Measurements from ENCODE around the gene IL1F10. TPM values are rescaled to one million over a fixed set of nuclear protein-coding genes. Genes with fewer than 3 reads are reported as not detected.

Gene IL1F10
- polyA plus RNA-seq, 1 donor (not counting 4 experiments of a cell fraction or from before 2014, with no cell fraction given) = 0.37 TPM

- Histone ChIP-seq H3K9ac (ENCODE audit: control insufficient read depth, extremely low read depth, insufficient read depth, low read length) (no peak overlapping the region), H3K79me2 (ENCODE audit: control insufficient read depth, insufficient read depth, low read length) (no peaks in the 10 kb centered on the region), H3K9me3 (ENCODE audit: control insufficient read depth, low read depth, low read length) (no peaks in the 10 kb centered on the region), H3K27me3 (ENCODE audit: control insufficient read depth, extremely low read depth, insufficient read depth, low read length) (no peaks in the 10 kb centered on the region), H2AFZ (ENCODE audit: control insufficient read depth, low read length) (no peak overlapping the region), H3K4me1 (ENCODE audit: control insufficient read depth, extremely low read depth, insufficient read depth, low read length) (peaks cover 31% of the 10 kb centered on the region), H4K20me1 (ENCODE audit: control insufficient read depth, extremely low read depth, insufficient read depth, low read length) (no peaks in the 10 kb centered on the region), H3K27ac (ENCODE audit: control insufficient read depth, insufficient read depth, low read length) (no peak overlapping the region), H3K36me3 (ENCODE audit: control insufficient read depth in 2 of 2, extremely low read depth in 1 of 2, insufficient read depth in 2 of 2, low read length in 2 of 2) (no peaks in the 10 kb centered on the region), H3K9me1 (ENCODE audit: control insufficient read depth, extremely low read depth, insufficient read depth, low read length) (no peaks in the 10 kb centered on the region), H3K4me2 (ENCODE audit: control insufficient read depth, extremely low read depth, insufficient read depth, low read depth, low read length) (no peak overlapping the region), H3K4me3 (ENCODE audit: control insufficient read depth in 2 of 3, extremely low read depth in 1 of 3, insufficient read depth in 2 of 3, low read depth in 1 of 3, low read length in 3 of 3) (no peak overlapping the region)
- DNase-seq (ENCODE audit: low read depth, low spot score) = no peak
- no peak for FAIRE-seq
- dilution Hi-C loops (cut with MboI; ENCODE audit: extremely low pct_ligation_motif_present, low sequenced_read_pairs) = no loop called here
- TF ChIP-seq CTCF (optimal IDR thresholded peaks at IDR 0.05 in 1 of 3, IDR thresholded peaks at IDR 0.05 in 1 of 3, conservative IDR thresholded peaks at IDR 0.05 in 1 of 3; ENCODE audit: extremely low read depth in 1 of 3, insufficient read depth in 2 of 3, low read length in 3 of 3) (no peak), EZH2 (IDR thresholded peaks at IDR 0.05; ENCODE audit: low read length) (no peak)
Measured at GRCh38 chr2:113111121-113111520, 43.4 kb downstream of the IL1F10 start.

GRCh38 chr2:113111823-113112287 is 44.1 kb downstream of the IL1F10 start:
- Histone ChIP-seq H3K4me1 (ENCODE audit: control insufficient read depth, extremely low read depth, insufficient read depth, low read length) (peaks cover 38% of the 10 kb centered on the region), H2AFZ (ENCODE audit: control insufficient read depth, low read length) (no peak overlapping the region), H3K27ac (ENCODE audit: control insufficient read depth, insufficient read depth, low read length) (no peak overlapping the region), H3K27me3 (ENCODE audit: control insufficient read depth, extremely low read depth, insufficient read depth, low read length) (no peaks in the 10 kb centered on the region), H3K36me3 (ENCODE audit: control insufficient read depth in 2 of 2, extremely low read depth in 1 of 2, insufficient read depth in 2 of 2, low read length in 2 of 2) (no peaks in the 10 kb centered on the region), H3K9ac (ENCODE audit: control insufficient read depth, extremely low read depth, insufficient read depth, low read length) (no peak overlapping the region), H3K4me2 (ENCODE audit: control insufficient read depth, extremely low read depth, insufficient read depth, low read depth, low read length) (no peak overlapping the region), H3K9me3 (ENCODE audit: control insufficient read depth, low read depth, low read length) (no peaks in the 10 kb centered on the region), H3K79me2 (ENCODE audit: control insufficient read depth, insufficient read depth, low read length) (no peaks in the 10 kb centered on the region), H3K9me1 (ENCODE audit: control insufficient read depth, extremely low read depth, insufficient read depth, low read length) (no peaks in the 10 kb centered on the region), H4K20me1 (ENCODE audit: control insufficient read depth, extremely low read depth, insufficient read depth, low read length) (no peaks in the 10 kb centered on the region), H3K4me3 (ENCODE audit: control insufficient read depth in 2 of 3, extremely low read depth in 1 of 3, insufficient read depth in 2 of 3, low read depth in 1 of 3, low read length in 3 of 3) (no peak overlapping the region)
- DNase-seq (ENCODE audit: low read depth, low spot score) (no peak), FAIRE-seq (peak; percentile 9)
- dilution Hi-C loops (cut with MboI; ENCODE audit: extremely low pct_ligation_motif_present, low sequenced_read_pairs) = no loop called here
- TF ChIP-seq CTCF (optimal IDR thresholded peaks at IDR 0.05 in 1 of 3, IDR thresholded peaks at IDR 0.05 in 1 of 3, conservative IDR thresholded peaks at IDR 0.05 in 1 of 3; ENCODE audit: extremely low read depth in 1 of 3, insufficient read depth in 2 of 3, low read length in 3 of 3) = no peak
- TF ChIP-seq EZH2 (IDR thresholded peaks at IDR 0.05; ENCODE audit: low read length) = no peak

Measured in keratinocyte (primary cell).